Measurements from ENCODE around the gene ALDOA. TPM values are rescaled to one million over a fixed set of nuclear protein-coding genes. Genes with fewer than 3 reads are reported as not detected.

Gene ALDOA
- total and polyA plus RNA-seq, 9 of the 15 experiments (the other 6 are each of a cell fraction or from before 2014, with no cell fraction given) = 311 to 2,224 (median 1,293) TPM

DNA sequence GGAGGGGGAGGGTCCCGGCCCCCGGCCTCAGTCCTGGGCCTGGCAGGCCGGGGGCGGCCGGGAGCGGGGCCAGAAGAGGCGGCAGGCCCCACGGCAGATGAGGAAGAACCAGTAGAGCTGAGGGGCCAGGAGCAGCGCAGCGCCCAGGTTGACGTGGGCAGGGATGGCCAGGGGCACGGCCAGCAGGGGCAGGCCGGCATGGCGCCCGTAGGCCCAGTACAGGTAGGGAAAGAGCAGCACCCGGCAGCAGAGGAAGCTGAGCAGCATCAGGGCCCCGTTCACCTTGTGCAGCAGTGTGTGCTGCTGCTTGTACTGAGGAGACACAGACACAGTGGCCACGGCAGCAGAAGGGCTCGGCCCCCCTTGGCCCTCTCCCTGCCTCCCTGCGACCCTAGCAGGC, 40.4 kb upstream of the ALDOA start (continued):
- no peak for TF ChIP-seq MNT (conservative IDR thresholded peaks at IDR 0.05)
- no peak for TF ChIP-seq ZBTB40 (IDR thresholded peaks at IDR 0.05)
- no peak for TF ChIP-seq ZBTB40 (CRISPR knock-in tag; IDR thresholded peaks at IDR 0.05)
- TF ChIP-seq, protein P1, sequence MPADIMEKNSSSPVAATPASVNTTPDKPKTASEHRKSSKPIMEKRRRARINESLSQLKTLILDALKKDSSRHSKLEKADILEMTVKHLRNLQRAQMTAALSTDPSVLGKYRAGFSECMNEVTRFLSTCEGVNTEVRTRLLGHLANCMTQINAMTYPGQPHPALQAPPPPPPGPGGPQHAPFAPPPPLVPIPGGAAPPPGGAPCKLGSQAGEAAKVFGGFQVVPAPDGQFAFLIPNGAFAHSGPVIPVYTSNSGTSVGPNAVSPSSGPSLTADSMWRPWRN (IDR thresholded peaks at IDR 0.05; ENCODE audit: low read depth) = no peak
- TF ChIP-seq TCF3 (CRISPR knock-in tag; IDR thresholded peaks at IDR 0.05) = no peak
- TF ChIP-seq IRF2 (CRISPR knock-in tag; IDR thresholded peaks at IDR 0.05) = no peak
- TF ChIP-seq, protein P2, sequence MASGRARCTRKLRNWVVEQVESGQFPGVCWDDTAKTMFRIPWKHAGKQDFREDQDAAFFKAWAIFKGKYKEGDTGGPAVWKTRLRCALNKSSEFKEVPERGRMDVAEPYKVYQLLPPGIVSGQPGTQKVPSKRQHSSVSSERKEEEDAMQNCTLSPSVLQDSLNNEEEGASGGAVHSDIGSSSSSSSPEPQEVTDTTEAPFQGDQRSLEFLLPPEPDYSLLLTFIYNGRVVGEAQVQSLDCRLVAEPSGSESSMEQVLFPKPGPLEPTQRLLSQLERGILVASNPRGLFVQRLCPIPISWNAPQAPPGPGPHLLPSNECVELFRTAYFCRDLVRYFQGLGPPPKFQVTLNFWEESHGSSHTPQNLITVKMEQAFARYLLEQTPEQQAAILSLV (tag; IDR thresholded peaks at IDR 0.05) = no peak
- TF ChIP-seq ZNF143 (CRISPR knock-in tag; IDR thresholded peaks at IDR 0.05) = no peak

All from K562 (cell line).